ENCODE measurements around the gene P3R3URF. TPM values are rescaled to one million over a fixed set of nuclear protein-coding genes. Genes with fewer than 3 reads are reported as not detected.

The P3R3URF gene
- total RNA-seq, 1 donor from 2014 or later: not detected

- no peaks in the 10 kb centered on the region for H4K20me1 ChIP-seq (ENCODE audit: low read depth)
- no peaks in the 10 kb centered on the region for H3K9me3 Mint-ChIP-seq
- no peak overlapping the region for H3K27ac Mint-ChIP-seq
- no peak overlapping the region for H3K27ac ChIP-seq
- no peak overlapping the region for H3K9ac ChIP-seq
- no peak overlapping the region for H2AFZ ChIP-seq (replicated peaks)
- H3K36me3 ChIP-seq: no peaks in the 10 kb centered on the region
- H3K4me3 Mint-ChIP-seq: no peak overlapping the region
- H3K4me2 ChIP-seq: no peak overlapping the region
- TF ChIP-seq EZH2 (IDR thresholded peaks at IDR 0.05) (no peak), EZH2phosphoT487 (IDR thresholded peaks at IDR 0.05) (no peak), CTCF (IDR thresholded peaks at IDR 0.05) (no peak)
- H3K4me3 ChIP-seq: no peak overlapping the region
- H3K79me2 ChIP-seq (ENCODE audit: low read depth): no peaks in the 10 kb centered on the region
- no peaks in the 10 kb centered on the region for H3F3A ChIP-seq (ENCODE audit: low read depth)
- no peaks in the 10 kb centered on the region for H3K4me1 ChIP-seq
- no peaks in the 10 kb centered on the region for H3K9me3 ChIP-seq (ENCODE audit: low read depth)
- DNase-seq (ENCODE audit: low spot score): no peak
- H3K36me3 Mint-ChIP-seq: no peaks in the 10 kb centered on the region
- no peaks in the 10 kb centered on the region for H3K4me1 Mint-ChIP-seq
- H3K27me3 ChIP-seq: no peaks in the 10 kb centered on the region
- peaks cover 2% of the 10 kb centered on the region for H3K27me3 Mint-ChIP-seq (ENCODE audit: insufficient read depth, low read depth)
Measured at GRCh38 chr1:46158312-46159281, 17.7 kb downstream of the P3R3URF start.

DNA sequence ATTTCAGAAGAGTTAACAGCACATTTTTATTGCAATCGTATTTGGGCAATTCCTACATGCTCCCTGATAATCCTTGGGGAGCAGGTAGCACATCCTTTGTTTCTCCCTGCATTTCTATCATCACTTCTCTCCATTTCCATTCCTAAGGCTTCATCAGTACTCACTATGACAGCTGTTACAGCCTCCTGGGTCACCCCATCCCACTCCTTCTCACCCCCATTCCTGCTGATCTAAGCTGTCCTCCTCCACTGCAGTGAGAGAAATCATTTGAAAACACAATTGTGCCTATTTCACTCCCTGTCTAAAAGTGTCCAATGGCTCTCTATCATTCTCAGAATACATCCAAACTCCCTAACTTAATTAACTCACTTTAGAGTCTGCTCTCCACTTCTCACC lies 18.4 kb downstream of the P3R3URF start:
- Histone ChIP-seq H3K9me3 (ENCODE audit: low read depth) (no peaks in the 10 kb centered on the region), H3K4me2 (no peak overlapping the region), H4K20me1 (ENCODE audit: low read depth) (no peaks in the 10 kb centered on the region), H3F3A (ENCODE audit: low read depth) (no peaks in the 10 kb centered on the region), H3K27me3 (no peaks in the 10 kb centered on the region), H3K79me2 (ENCODE audit: low read depth) (no peaks in the 10 kb centered on the region), H3K36me3 (no peaks in the 10 kb centered on the region), H3K9ac (no peak overlapping the region), H2AFZ (replicated peaks) (no peak overlapping the region), H3K27ac (no peak overlapping the region), H3K4me1 (no peaks in the 10 kb centered on the region), H3K4me3 (no peak overlapping the region)
- no peaks in the 10 kb centered on the region for H3K27me3 Mint-ChIP-seq (ENCODE audit: insufficient read depth, low read depth)
- H3K27ac Mint-ChIP-seq: no peak overlapping the region
- DNase-seq (ENCODE audit: low spot score): no peak
- no peak overlapping the region for H3K4me3 Mint-ChIP-seq
- no peaks in the 10 kb centered on the region for H3K36me3 Mint-ChIP-seq
- TF ChIP-seq EZH2 (IDR thresholded peaks at IDR 0.05) (no peak), EZH2phosphoT487 (IDR thresholded peaks at IDR 0.05) (no peak), CTCF (IDR thresholded peaks at IDR 0.05) (no peak)
- no peaks in the 10 kb centered on the region for H3K9me3 Mint-ChIP-seq
- H3K4me1 Mint-ChIP-seq: no peaks in the 10 kb centered on the region

GRCh38 chr1:46153732-46154131 lies 22.6 kb downstream of the P3R3URF start:
- Mint-ChIP-seq H3K36me3 (no peaks in the 10 kb centered on the region), H3K4me3 (no peak overlapping the region), H3K27ac (no peak overlapping the region), H3K9me3 (no peaks in the 10 kb centered on the region), H3K27me3 (ENCODE audit: insufficient read depth, low read depth) (no peaks in the 10 kb centered on the region), H3K4me1 (peaks cover under 1% of the 10 kb centered on the region)
- H3F3A ChIP-seq (ENCODE audit: low read depth): no peaks in the 10 kb centered on the region
- TF ChIP-seq CTCF (IDR thresholded peaks at IDR 0.05) (no peak), EZH2 (IDR thresholded peaks at IDR 0.05) (no peak), EZH2phosphoT487 (IDR thresholded peaks at IDR 0.05) (no peak)
- H4K20me1 ChIP-seq (ENCODE audit: low read depth): no peaks in the 10 kb centered on the region
- no peak overlapping the region for H3K4me2 ChIP-seq
- H3K4me3 ChIP-seq: no peak overlapping the region
- H2AFZ ChIP-seq (replicated peaks): no peak overlapping the region
- no peak overlapping the region for H3K9ac ChIP-seq
- no peaks in the 10 kb centered on the region for H3K27me3 ChIP-seq
- no peak overlapping the region for H3K27ac ChIP-seq
- H3K9me3 ChIP-seq (ENCODE audit: low read depth): no peaks in the 10 kb centered on the region
- no peaks in the 10 kb centered on the region for H3K36me3 ChIP-seq
- no peak for DNase-seq (ENCODE audit: low spot score)
- H3K79me2 ChIP-seq (ENCODE audit: low read depth): no peaks in the 10 kb centered on the region
- no peaks in the 10 kb centered on the region for H3K4me1 ChIP-seq

All from neural progenitor cell (in vitro differentiated cells).